ENCODE measurements around the gene SLC9A4.

The SLC9A4 gene

DNA sequence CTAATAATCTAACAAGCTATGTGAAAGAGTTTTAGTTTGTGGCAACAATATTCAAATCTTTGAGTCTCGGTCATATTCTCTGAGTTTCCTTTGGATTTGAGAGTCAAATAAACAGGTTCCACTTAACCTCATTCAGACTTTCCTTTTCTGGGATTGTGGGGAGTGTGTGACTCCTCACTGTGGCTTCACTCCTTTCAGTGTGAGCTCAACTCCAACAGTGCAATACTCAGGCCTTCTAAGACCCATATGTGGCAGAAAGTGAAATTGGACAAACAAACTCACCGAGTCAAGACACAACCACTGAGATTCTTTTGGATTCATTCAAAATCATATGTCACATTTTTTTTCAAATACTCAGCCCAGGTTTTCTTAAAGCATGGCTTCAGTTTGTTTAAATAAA is 25.4 kb downstream of the SLC9A4 start:
- no peak for DNase-seq (ENCODE audit: low read depth in 2 of 2)

DNA sequence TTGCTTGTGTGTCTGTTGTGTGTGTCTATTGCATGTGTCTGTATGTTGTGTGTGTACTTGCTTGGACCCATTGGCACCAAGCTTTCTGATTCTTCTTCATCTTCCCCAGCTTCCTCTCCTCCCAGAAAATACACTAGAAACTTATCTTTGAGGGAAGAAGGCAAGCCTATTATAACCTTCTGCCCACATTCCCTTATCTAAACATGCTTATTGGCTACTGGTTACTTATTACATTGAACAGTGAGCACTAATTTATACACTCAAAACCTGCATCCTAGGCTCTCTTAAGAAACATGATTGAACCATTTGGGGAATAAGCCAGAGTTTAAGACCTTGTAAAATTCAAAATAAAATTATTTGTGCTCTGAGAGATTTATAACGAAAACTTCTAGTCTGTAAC is 26.5 kb downstream of the SLC9A4 start:
- DNase-seq (ENCODE audit: low read depth in 2 of 2), result no peak

DNA sequence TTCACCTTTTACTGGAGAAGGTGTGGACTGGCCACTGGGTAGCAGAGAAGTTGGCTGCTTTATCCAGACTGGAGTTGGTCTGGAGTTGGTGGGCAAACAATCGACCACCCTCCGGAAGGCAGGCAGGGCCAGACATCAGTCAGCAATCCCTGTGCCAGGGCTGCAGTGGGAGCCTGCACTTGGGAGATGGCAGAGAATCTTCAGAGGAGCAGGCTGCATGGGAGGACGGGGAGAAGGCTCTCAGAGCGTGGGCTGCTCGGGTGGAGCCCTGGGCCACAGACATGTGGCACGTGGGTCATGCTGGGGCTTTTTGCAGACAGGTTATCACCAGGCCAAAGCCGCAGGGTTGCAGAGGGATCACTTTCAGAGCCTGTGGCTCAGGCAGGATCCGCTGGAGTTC is 29.6 kb downstream of the SLC9A4 start:
- DNase-seq (ENCODE audit: low read depth in 2 of 2), result no peak

DNA sequence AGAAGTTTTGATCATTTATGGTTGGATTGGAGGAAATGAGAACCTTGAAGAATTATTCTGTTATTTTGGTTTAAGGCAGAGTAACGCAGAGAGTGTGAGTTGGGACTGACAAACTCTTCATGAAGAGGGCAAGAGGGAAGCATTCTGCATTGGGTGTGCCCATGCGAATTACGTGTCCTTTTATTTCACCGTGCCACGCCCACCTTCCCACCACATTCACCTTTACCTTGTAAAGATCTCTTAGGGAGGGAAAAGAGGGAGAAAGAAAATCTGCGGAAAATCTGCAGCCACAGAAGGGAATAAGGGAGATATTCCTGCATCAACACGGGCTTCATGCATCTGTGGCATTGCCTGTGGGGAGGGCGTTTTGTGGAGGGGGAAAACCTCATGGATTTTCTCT is 31.8 kb downstream of the SLC9A4 start:
- no peak for DNase-seq (ENCODE audit: low read depth in 2 of 2)

DNA sequence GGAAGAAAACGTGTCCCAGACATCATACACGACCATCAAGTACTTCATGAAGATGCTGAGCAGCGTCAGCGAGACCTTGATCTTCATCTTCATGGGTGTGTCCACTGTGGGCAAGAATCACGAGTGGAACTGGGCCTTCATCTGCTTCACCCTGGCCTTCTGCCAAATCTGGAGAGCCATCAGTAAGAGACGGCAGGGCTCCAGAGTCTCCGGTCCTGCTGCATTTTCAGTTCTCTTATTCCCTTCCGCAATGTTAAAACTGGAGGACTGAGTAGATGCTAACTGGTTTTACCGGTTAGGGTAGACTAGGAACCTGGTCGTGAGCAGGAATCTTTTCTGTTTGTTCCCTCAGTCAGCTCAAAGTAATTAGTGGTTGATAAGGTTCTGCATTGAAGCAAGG is 32.3 kb downstream of the SLC9A4 start:
- no peak for DNase-seq (ENCODE audit: low read depth in 2 of 2)

DNA sequence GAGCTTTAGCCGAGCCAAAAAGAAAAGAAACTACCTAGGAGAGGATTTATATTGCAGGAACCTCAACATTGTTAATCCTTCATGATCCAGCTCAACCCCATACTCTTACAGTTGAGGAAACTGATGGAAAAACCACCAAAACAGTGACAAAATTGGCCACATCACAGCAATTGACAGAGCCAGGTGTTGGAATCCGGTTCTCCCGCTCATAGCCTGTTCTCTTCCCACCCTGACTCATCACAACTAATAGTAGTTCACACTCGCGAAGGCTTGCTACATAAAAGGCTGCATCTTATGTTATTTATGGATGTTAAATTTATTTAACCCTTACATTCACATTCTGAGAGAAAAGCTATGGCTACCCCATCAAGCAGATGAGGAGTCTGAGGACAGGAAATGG is 33.7 kb downstream of the SLC9A4 start:
- DNase-seq (ENCODE audit: low read depth in 2 of 2), result no peak

DNA sequence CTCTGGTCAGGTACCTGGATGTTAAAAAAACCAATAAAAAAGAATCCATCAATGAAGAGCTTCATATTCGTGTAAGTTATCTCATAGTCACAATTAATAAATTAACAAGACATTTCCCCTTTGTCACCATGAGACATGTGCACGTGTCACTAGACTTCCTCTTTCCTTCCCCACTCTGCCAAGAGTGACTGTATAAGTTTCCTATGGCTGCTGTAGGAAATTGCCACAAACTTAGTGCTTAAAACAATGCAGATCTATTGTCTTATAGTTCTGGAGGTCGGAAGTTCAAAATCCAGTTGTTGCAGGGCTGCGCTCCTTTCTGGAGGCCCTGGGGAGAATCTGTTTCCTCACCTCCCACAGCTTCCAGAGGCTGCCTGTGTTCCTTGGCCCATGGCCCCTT is 35.8 kb downstream of the SLC9A4 start:
- no peak for DNase-seq (ENCODE audit: low read depth in 2 of 2)

DNA sequence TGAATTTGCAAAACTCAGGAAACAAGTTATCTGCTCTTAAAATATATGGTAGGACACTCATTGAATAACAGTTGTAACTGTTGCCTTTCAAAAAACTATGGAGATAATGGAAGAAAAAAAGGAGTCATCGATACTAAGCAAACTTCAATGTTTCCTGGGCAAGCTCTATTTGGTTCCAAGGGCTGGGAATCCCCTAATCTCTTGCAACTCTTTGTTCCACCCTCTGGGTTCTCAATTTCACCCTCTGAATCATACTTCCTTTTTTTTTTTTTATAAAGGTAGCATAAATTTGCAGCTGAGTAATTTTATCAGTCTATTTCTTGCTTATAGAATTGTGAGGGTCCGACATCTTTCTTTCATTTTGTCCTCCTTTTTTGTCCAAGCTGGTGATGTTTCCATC is 36.7 kb downstream of the SLC9A4 start:
- DNase-seq (ENCODE audit: low read depth in 2 of 2), result no peak

DNA sequence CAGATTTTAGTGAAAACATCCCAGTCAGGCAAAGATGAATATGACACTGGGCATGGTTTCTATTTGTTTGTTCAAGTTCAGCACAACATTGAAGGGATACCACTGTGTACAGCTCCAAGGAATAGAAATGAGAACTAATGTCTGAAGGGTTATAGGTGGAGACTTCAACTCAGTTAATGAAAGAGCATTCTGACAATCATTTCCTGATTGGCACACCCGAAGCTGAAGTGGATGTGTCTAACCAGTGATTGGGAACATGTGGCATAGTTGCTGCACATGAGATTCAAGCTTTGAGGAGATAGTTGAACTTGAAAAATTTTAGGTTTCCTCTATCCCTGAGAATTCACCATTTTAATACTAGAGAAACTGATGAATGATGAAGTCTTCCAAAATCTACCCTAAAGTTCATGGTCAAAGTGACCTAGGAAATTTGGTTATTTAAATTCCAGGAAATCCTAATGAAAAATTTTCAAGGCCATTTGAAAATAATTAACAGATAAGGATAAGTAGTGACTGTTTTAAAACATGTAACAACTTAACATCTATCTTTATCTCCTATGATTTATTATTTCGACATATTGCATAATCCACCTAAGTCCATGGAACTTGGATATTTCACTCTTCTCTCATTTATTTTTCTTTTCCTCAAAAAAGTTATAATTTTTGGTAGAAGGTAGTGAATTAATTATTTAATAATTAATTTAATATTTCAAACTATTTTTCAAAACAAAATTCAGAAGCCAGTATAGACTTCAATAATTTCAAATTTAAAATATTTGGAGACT is 38.0 kb downstream of the SLC9A4 start:
- no peak for DNase-seq (ENCODE audit: low read depth in 2 of 2)

DNA sequence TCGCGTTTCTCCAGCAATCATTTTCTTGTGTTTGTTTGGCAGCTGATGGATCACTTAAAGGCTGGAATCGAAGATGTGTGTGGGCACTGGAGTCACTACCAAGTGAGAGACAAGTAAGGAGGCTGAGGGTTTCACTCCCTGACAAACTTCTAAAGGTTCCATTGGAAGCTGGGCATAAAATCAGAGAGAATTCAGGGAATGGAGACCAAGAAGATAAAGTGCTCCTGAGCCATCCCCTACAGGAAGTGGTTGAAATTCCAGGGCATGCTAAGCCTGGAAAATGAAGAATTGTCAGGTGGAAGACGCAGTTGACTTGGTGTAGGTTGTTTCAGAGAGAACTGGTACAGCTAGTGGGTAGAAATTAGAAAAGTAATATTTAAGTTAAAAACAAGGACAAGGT is 39.1 kb downstream of the SLC9A4 start:
- no peak for DNase-seq (ENCODE audit: low read depth in 2 of 2)

DNA sequence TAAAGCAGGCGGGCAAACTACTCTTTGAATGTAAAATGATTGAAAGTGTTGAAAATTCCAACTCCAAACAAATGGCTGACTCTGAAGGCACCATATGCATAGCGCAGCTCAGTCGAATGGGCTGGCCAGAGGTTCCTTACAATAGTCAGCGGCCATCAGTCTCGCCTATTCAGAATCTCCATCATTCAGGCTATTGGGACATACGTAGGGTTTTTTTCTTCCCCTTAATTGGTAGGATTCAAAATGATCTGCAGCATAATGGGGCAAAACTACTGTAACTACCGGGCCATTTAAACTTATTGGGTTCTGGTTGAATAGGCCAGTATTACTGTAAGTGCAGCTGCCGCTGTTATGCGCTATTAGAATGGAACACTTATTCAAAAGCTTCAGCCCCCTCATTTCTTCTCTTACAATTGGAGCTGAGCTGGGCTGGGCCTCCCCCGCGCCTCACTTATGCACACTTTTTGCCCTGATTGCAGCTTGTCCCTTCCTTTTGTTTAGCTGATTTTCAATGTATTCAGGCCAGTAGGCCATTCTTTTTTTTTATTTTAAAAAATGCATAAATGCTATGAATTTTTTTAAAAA is 40.4 kb downstream of the SLC9A4 start:
- DNase-seq (ENCODE audit: low read depth in 2 of 2), result no peak

DNA sequence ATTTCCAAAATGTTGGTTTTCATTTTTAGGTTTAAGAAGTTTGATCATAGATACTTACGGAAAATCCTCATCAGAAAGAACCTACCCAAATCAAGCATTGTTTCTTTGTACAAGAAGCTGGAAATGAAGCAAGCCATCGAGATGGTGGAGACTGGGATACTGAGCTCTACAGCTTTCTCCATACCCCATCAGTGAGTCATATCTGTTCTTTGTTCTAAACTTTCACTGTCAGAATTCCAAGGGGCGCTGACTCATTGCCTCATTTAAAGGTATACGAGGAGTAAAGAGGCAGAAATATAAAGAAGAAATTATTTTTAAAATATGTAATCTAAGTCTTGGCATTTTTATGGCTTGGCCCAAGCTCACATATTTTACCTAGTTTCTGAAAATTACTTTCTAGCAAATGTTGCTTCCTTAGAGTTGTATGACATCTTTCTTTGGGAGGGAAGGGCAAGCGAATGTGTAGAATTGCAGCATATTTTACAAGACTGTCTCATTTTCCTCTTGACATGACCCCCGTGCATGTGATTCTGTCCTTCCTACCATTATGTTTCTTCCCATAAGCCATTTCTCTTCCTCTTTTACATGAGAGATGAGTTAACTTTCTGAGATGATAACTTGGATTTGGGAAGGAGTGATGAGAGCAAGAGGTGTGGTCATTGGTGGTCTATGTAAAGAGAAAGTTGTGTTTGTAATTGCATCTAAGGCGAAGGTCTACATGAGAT is 41.2 kb downstream of the SLC9A4 start:
- DNase-seq (ENCODE audit: low read depth in 2 of 2), result peak; percentile 90 to 91

DNA sequence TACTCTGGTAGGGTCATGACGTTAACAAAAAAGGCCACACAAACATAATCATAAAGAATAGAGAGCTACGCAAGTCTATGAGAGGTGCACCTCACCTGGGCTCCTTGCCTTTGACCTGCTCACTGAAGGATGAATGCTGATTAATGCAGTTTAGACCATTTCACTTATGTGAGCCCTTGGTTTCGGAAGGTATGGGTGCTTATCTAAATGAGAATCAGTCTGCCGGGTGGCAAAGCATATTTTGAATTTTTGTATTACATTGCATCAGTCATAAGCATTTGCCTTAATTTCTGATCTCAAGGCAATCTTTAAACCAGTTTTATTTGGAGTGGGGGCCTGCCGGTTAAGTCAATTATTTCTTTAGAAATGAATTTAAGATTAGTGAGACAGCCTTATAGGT is 42.8 kb downstream of the SLC9A4 start:
- no peak for DNase-seq (ENCODE audit: low read depth in 2 of 2)

DNA sequence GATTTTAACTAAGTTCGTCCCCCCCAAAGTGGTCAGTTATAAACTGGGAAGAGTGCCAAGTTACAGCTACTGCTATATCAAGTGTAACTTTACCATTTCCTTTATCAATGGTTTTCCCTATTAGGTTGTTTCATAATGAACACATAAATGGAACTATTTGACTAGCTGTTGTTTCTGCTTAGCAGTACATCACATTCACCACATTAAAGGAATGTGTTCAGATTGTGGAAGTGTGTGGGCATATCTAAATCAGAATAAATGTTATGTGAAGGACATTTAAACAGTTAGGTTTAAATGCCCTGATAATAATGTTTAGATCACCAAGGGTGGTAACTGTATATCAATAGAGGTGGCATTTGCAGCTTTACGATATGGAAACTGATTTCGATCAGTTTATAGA is 45.1 kb downstream of the SLC9A4 start:
- no peak for DNase-seq (ENCODE audit: low read depth in 2 of 2)

DNA sequence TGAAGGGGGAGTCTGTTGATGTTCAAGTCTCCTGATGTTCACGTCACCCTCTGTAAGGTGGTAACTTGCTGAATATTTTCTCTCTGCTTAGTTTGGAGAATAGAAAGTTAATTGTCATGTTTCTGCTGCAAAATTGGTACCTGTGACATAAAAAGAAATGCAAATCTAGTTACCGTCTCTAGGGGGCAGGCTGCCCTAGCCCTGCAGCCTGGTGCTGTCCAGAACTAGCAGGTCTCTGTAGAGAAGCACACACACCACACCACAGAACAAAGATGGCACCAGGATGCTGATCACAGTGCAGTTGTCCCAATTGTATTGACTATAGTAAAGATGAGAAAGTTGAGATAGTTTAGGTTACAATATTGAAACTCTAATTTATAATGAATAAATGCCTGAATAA is 47.0 kb downstream of the SLC9A4 start:
- no peak for DNase-seq (ENCODE audit: low read depth in 2 of 2)

DNA sequence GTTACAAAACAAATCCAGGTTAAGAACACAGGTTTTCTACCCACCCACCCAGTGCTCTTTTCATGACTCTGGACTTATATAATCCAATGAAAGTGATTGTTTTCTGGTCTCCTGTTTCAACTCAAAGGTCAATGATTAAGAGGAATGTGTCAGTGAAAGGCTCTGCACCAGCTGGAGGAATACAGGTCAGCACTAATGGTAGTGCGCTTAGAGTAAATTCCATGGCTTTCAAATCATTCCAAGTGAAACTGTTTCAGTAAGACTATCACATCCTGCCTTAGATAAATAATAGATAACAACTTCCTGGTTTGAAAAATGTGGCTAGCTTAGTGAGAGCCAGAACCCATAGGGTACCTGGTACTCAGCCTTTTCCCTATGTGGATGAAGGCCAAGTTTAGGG is 47.8 kb downstream of the SLC9A4 start:
- DNase-seq (ENCODE audit: low read depth in 2 of 2), result no peak

DNA sequence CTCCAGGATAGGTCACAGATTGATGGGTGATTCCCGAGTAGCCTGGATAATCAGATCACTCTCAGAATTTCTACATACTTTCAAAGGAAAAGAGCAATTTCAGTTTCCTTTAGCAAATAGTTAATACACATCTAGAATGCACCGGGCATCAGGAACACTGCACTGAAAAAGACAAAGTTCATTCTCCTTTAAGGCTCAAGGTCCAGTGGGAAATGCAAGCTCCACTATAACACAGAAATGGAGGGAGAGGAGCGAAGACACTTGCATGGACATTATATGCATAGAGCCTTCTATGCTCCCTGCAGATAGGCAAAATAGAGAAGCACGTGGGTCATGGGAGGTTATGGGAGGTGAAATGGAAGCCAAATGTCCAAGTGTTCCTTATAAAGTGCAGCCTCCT is 49.1 kb downstream of the SLC9A4 start:
- DNase-seq (ENCODE audit: low read depth in 2 of 2), result no peak

DNA sequence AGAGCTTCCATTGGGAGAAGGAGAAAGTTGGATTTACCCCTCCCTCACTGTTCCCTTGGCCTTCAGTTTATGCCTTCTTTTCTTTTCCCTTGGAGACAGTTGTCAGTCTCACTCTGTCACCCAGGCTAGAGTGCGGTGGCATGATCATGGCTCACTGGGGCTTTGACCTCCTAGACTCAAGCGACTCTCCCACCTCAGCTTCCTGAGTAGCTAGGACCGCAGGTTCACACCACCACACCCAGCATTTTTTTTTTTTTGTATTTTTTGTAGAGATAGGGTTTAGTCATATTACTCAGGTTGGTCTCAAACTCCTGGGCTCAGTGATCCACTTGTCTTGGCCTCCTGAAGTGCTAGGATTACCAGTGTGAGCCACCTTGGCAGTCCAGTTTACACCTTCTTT is 49.9 kb downstream of the SLC9A4 start:
- no peak for DNase-seq (ENCODE audit: low read depth in 2 of 2)

DNA sequence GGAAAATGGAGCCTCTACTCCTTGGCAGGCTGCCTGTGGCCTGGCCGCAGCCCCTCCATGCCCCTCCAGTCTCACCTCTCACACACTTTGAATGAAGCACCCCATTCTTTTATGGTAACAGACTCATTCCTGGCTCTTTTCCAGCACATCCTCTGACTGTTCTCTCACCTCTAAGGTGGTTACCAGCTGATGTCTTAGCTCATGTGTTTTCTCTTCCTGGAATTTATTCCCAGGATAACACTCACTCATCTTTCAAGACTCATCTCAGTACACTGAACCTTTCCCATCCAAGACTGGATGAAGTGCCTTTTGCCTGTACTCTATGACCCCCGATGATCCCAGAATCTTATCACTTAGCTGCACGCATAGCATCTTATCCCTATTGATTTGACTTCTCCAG is 50.6 kb downstream of the SLC9A4 start:
- no peak for DNase-seq (ENCODE audit: low read depth in 2 of 2)

DNA sequence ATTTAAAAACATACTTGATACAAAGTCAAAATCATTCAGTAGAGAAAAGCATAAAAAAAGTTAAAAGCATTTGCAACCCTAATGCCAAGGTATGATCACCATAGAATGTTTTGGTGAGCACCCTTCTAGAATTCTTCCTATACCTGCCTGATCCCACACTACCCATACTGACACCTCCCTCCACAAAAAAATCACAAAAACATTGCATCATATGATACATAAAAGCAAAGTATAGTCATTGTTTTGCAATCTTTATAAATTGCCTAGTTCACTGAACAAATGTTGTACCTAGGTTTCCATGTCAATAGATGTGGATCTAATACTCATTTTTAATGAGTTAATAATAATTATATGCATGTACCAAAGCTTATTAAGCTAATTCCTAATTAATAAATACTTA is 54.1 kb downstream of the SLC9A4 start:
- no peak for DNase-seq (ENCODE audit: low read depth in 2 of 2)

DNA sequence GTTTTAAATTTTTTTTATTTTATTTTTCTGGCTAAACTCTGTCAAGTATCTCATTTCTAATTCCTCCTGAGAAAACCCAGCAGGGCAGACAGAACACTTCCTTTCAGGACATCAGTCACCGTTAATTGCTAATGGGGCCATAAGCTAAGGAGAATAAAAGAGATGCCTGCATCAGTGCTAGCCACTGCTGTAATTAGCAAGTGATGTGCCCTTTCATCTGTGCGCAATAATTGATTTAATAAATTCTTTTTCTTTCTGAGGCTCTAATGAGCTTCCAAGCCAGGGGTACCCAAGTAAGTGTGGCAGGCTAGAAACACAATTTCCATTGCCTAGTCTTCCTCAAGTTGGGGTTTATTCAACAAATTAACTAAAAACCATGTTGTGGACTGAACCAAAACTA is 65.5 kb downstream of the SLC9A4 start:
- no peak for DNase-seq (ENCODE audit: low read depth in 2 of 2)

DNA sequence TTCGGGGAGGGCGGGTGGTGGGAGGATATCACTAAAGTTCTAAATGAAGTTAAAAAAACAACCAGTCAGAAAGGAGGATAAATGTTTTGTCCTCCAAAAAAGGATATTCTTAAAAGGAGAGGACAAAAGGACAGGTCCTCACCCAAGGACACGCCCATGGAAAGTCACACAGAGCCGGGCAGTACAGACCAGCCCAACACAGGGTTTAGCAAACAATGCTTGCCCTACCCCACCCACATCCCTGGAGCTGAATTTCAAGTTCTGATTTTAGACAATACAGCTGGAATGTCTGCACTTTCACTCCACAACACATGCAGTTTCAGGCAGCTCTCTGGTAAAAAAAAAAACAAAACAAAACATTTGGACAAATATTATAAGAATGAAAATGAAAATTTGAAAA is 67.9 kb downstream of the SLC9A4 start:
- no peak for DNase-seq (ENCODE audit: low read depth in 2 of 2)

DNA sequence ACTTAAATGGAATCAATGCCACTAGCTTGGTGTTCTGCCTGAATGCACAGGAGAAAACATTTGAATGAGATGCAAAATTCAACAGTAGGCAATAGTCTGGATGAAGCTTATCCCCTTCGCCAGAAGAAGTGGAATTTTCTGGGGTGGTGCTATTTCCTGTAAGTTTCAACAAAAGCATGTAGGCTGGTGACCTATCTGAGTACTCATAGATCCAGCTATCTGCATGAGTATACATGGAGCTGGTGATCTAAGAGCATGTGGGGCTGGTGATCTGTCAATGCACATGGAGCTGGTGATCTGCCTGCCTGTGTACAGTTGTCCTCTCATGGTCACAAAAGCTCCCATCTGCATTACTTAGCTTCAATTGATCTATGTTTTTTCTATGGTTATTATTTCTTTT is 71.2 kb downstream of the SLC9A4 start:
- no peak for DNase-seq (ENCODE audit: low read depth in 2 of 2)
